MM.1S (cell line): ENCODE data around the gene TBX4.

Source experiments
- CTCF ChIP-seq: fragments of 300-600 bp; sonication (generic); IDR thresholded peaks from 2 replicates; pipeline ENCODE4 v1.5.1; 2016; ENCODE audit warnings: antibody characterized with exemption, low read length, mixed read lengths
- EZH2 ChIP-seq: fragments of 300-600 bp; sonication (generic); optimal IDR thresholded peaks from 2 replicates; pipeline ENCODE3; 2017; ENCODE audit warnings: low read depth, mild to moderate bottlenecking, antibody characterized with exemption, low read length, mixed read lengths
- EZH2phosphoT487 ChIP-seq: fragments of 300-600 bp; sonication (generic); IDR thresholded peaks from 2 replicates; pipeline ENCODE4 v1.6.1; 2018; ENCODE audit warnings: antibody characterized with exemption, low read length

- TF ChIP-seq EZH2phosphoT487 = no peak
- no peak for TF ChIP-seq CTCF
- no peak for TF ChIP-seq EZH2
Measured at GRCh38 chr17:61453566-61454380, 1.6 kb downstream of the TBX4 start.
